D721Med (cell line): ENCODE results near the gene TCP1.

Experiments
- DNase-seq: peaks from one replicate; pipeline ENCODE4 v3.0.0; 2011; ENCODE audit warnings: low spot score; ENCODE audit not compliant: insufficient read length
- FAIRE-seq: peaks from 2 replicates; lab custom pipeline; 2011; peaks lifted over from hg19 to GRCh38; lab: Jason Lieb, UNC
- TF ChIP-seq, protein P1 (sequence below): IDR thresholded peaks from 2 replicates; pipeline ENCODE4 v1.5.1; 2012; ENCODE audit warnings: mild to moderate bottlenecking, control low read depth; ENCODE audit not compliant: insufficient read depth; ENCODE audit errors: missing control alignments

The TCP1 gene

DNA sequence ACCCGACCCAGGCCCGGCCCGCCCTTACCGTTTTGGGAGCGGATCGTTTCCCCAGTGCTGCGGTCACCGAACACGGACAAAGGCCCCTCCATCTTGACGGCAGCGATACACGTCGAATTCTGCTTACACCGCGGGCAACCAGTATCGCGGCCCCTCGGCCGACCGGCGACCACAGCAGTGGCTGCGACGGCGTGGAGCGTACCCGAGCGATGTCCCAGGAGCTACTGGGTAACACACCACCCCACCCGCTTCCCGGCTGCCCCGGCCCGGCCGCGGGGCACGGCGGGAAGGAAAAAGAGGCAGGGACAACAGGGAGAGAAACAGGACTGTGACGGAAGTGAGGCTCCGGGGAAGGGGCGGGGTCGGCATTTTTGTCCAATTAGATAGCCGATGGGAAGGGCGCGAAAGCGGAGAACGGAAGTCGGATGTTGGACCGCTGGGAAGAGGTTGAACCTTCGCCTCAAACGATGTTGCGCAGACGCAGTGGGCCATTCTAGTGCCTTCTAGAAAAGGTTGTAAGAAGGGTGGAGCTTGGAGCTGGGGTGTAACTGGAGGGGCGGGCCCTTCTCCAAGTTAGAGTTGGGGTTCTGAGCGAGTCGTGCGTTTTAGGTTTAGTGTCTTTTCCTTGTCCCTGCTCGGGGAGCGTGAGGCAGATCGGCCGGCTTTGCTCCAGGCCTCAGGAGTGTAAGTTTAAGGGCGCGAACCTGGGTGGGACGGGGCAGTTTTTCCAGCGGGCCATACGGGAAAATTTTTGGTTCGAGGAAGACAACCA lies at the start of gene TCP1:
Gene TCP1 (minus strand): TSS at position 226 of the 772 bp plus-strand sequence. CDS start 134 bp downstream, at position 92.
- FAIRE-seq (no peak), DNase-seq (peak; percentile 90)
- TF ChIP-seq, protein P1, sequence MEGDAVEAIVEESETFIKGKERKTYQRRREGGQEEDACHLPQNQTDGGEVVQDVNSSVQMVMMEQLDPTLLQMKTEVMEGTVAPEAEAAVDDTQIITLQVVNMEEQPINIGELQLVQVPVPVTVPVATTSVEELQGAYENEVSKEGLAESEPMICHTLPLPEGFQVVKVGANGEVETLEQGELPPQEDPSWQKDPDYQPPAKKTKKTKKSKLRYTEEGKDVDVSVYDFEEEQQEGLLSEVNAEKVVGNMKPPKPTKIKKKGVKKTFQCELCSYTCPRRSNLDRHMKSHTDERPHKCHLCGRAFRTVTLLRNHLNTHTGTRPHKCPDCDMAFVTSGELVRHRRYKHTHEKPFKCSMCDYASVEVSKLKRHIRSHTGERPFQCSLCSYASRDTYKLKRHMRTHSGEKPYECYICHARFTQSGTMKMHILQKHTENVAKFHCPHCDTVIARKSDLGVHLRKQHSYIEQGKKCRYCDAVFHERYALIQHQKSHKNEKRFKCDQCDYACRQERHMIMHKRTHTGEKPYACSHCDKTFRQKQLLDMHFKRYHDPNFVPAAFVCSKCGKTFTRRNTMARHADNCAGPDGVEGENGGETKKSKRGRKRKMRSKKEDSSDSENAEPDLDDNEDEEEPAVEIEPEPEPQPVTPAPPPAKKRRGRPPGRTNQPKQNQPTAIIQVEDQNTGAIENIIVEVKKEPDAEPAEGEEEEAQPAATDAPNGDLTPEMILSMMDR = no peak

DNA sequence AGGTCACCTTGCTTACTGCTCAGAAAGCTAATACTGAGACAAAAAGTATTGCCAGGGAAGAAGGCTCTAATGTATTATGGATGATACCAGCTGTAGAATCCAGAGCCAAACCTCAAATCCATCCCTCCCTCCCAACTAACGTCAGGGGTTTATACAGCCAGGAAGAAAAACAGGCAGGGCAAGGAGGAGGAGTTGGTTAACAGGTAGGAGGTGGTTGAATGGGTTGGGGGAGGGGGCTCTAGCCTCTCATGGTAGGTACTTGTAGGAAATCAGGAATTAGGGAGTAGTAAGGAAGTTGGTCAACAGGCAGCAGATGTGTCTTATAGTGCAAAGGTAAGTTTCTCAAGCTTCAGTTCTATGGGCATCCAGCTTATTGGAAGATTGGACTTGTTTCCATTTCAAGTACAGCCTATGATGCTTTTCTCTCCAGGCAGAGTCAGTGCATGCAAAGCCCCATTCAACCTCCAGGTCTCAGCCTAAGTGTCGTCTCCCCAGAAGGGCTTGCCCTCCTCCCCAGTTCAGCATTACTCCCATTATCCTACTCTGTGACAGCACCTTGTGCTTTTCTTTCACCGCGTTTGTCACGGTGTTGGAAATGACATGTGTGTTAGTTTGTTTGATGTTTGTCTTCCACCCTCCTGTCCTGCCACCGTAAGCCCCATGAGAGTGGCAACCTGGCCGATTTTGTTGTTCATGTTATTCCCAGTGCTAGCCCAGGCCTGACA lies 48.8 kb upstream of the TCP1 start:
- TF ChIP-seq, protein P1 = no peak
- no peak for DNase-seq
- FAIRE-seq = no peak

DNA sequence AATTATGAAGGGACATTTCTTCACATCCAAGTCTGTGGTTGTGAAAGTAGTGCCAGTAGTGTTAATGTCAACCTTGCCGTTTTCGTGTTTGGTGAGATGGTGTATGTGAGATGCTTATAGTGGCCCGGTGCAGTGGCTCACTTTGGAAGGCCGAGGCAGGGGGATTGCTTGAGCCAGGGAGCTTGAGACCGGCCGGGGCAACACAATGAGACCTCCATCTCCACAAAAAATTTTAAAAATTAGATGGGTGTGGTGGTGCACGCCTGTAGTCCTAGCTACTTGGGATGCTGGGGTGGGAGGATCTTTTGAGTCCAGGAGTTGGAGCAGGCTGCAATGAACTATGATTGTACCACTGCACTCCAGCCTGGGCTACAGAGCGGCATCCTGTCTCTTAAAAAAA lies 48.1 kb upstream of the TCP1 start:
- no peak for DNase-seq
- FAIRE-seq = no peak
- TF ChIP-seq, protein P1 = no peak

DNA sequence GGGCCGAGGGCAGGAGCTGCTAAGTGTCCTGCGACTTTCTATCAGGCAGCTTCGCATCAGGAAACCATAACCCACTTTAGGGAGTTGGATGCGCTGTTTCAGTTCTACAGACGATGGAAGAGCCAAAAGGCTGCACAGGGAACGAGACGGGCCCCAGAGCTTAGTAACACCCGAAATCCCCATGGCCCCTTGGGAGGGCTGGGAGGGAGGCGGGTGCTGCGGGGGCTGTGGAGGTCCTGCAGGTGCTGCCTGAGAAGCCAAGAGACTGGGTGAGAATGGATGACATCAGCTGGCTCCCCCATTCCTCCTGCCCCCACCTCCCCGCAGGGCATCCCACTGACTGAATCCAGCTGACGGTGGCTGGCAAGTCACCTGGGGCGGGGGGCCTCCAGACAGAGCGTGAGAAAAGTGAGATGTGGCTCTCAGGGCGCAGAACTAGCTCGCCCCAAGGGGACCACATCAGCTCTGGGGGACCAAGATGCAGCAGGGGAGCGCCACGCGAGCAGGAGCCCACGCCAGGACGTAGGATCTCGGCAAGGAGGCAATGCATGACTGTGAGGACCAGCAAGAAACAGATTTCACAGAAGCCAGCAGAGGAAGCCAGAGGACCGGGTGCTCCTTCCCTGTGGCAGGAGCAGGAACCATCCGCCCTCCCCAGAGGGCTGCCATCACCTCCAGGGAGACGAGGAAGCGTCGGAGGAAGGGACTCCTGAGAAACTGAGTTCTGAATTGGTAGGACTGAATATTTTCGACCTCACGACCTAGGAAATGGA lies 47.5 kb upstream of the TCP1 start:
- FAIRE-seq = no peak
- DNase-seq = no peak
- TF ChIP-seq, protein P1 = no peak

DNA sequence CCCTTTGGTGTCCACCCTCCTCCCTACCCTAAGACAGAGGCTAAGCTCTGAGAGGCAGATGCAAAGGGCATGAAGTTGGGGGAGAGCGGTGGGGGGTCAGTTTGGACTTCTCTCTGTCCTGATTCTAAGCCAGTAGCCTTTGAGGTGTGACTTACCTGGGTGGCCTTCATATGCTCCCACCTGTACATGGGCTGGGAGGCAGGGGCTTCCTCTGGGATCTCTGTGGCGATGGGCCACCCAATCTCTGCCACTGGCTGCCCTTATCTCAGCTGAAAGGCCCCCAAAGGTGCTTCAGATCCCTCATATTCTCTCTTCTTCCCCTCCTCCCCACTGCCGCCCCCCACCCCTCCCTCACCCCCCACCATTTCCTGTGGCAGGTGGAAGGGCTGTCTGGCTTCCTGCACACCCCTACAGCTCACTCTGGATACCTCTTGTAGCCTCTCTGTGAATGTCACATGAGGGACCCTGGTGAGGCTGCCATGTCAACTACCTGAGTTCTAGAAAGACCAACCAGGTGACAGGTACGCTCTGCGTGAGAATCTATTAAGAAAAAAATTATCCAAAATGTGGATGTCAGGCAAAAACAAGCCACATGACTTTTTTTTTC lies 44.7 kb upstream of the TCP1 start:
- DNase-seq (no peak), FAIRE-seq (no peak)
- TF ChIP-seq, protein P1 = no peak

DNA sequence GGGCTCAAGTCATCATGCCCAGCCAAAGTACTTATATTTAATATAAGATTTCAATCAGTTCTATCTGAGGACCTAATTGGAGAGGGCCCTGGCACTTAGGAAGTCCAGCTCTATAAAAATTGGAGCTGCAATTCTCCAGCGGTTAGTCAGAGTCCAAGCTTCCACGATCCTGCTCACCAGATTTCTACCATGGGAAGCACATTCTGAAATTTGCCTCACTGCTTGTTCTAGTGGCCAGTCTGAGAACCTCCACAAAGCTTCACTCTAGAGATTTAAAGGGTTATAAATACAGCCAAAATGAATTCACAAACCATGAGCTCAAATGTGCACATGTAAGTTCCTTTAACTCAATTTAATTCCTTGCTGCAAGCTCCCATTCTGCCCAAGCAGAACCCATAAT lies 44.2 kb upstream of the TCP1 start:
- FAIRE-seq (no peak), DNase-seq (no peak)

More for the DNA sequence above, 44.2 kb upstream of the TCP1 start:
- TF ChIP-seq, protein P1 = no peak
